K562 (cell line): ENCODE data around the gene VIM. TPM values are rescaled to one million over a fixed set of nuclear protein-coding genes. Genes with fewer than 3 reads are reported as not detected.

ENCODE experiments used
- ARID1B ChIP-seq: fragments of 450-650 bp; IDR thresholded peaks from 2 replicates; pipeline ENCODE4 v1.6.1; 2016; ENCODE audit warnings: antibody characterized with exemption, mild to moderate bottlenecking, inconsistent platforms
- BRF1 ChIP-seq: IDR thresholded peaks from 3 replicates; pipeline ENCODE4 v1.6.1; 2011; ENCODE audit warnings: borderline replicate concordance, mild to moderate bottlenecking; ENCODE audit not compliant: insufficient read length; ENCODE audit errors: extremely low read depth
- HDAC8 ChIP-seq: fragments of 450-650 bp; IDR thresholded peaks from 2 replicates; pipeline ENCODE4 v1.6.1; 2016; ENCODE audit warnings: mild to moderate bottlenecking, missing genetic modification characterization, moderate library complexity, missing compliant biosample characterization
- NCOA2 ChIP-seq, 2 experiments: fragments of 450-650 bp; IDR thresholded peaks; 2 replicates each; pipeline ENCODE4 v1.6.1; 2018; ENCODE audit warnings: mild to moderate bottlenecking in 2 of 2, moderate library complexity in 1 of 2; ENCODE audit not compliant: partially characterized antibody in 2 of 2
- NFE2 ChIP-seq: IDR thresholded peaks from 2 replicates; pipeline ENCODE4 v1.6.1; 2014; ENCODE audit warnings: antibody characterized with exemption, low read depth
- NR4A1 ChIP-seq, 2 experiments: fragments of 250-450 bp in 1 of 2; fragments of 450-650 bp in 1 of 2; sonication (Bioruptor Pico) in 1 of 2; IDR thresholded peaks; 2 replicates each; pipeline versions ENCODE4 v1.4.0 to v1.6.1; 2016 to 2020; ENCODE audit warnings: mild to moderate bottlenecking in 2 of 2, missing compliant biosample characterization in 1 of 2, missing genetic modification characterization in 1 of 2, moderate library complexity in 1 of 2
- POLR2B ChIP-seq: fragments of 450-650 bp; IDR thresholded peaks from 2 replicates; pipeline ENCODE4 v1.6.1; 2018; ENCODE audit warnings: low read depth; ENCODE audit not compliant: partially characterized antibody
- POLR3A ChIP-seq: IDR thresholded peaks from 2 replicates; pipeline ENCODE4 v1.6.1; 2011; ENCODE audit warnings: borderline replicate concordance, mild to moderate bottlenecking, moderate library complexity; ENCODE audit not compliant: insufficient read length, insufficient read depth; ENCODE audit errors: extremely low read depth
- PYGO2 ChIP-seq: fragments of 450-650 bp; IDR thresholded peaks from 2 replicates; pipeline ENCODE4 v1.6.1; 2016; ENCODE audit warnings: mild to moderate bottlenecking, missing genetic modification characterization, moderate library complexity, missing compliant biosample characterization
- SP2 ChIP-seq: IDR thresholded peaks from 2 replicates; pipeline ENCODE4 v1.6.1; 2011; ENCODE audit warnings: mild to moderate bottlenecking, low read depth, low read length, moderate library complexity; ENCODE audit not compliant: poor library complexity, severe bottlenecking; ENCODE audit errors: extremely low read depth
- ZNF146 ChIP-seq: IDR thresholded peaks from one replicate; pipeline ENCODE4 v1.6.1; 2018; ENCODE audit warnings: missing compliant biosample characterization; ENCODE audit not compliant: unreplicated experiment
- ZNF436 ChIP-seq: fragments of 250-450, 450-650 bp; sonication (Bioruptor Pico); formaldehyde crosslinking; IDR thresholded peaks from 2 replicates; pipeline ENCODE4 v1.7.0; 2020; ENCODE audit warnings: mild to moderate bottlenecking
- polyA plus RNA-seq, 8 experiments: library from polyadenylated mRNA; depleted of rRNA in 4 of 8; stranded (reverse) in 5 of 8; unstranded in 3 of 8; fragments of >200 nt; fragmentation: Nextera tagmentation in 2 of 8; fragmentation: Illumina TruSeq in 1 of 8; extraction: Ambion mirVana in 2 of 8; extraction: Trizol in 1 of 8; gene quantifications; 2 replicates each; pipeline versions ENCODE4 v1.2.1 to v1.2.3, GENCODE V29; 2011 to 2014; ENCODE audit warnings: inconsistent platforms in 1 of 8, missing spikeins in 1 of 8
- total RNA-seq, 7 experiments: library from RNA; depleted of rRNA in 6 of 7; stranded (reverse); fragments of >200 nt in 6 of 7; fragmentation: Illumina TruSeq in 2 of 7; extraction: Trizol in 2 of 7; gene quantifications; 2 replicates each; pipeline versions ENCODE4 v1.2.1 to v1.2.3, GENCODE V29; 2011 to 2021; ENCODE audit warnings: low replicate concordance in 1 of 7
- TF ChIP-seq, protein P1 (sequence below): sonication (generic); formaldehyde crosslinking; IDR thresholded peaks from 2 replicates; pipeline ENCODE4 v1.9.0; 2022; ENCODE audit warnings: mild to moderate bottlenecking, missing genetic modification reagents
- TF ChIP-seq, protein P2 (sequence below): fragments of 450-650 bp; IDR thresholded peaks from 2 replicates; pipeline ENCODE4 v1.6.1; 2016; ENCODE audit warnings: mild to moderate bottlenecking
- TF ChIP-seq, protein P3 (sequence below): fragments of 450-650 bp; conservative IDR thresholded peaks from 2 replicates; pipeline ENCODE4 v1.6.1; 2016; ENCODE audit warnings: missing genetic modification characterization, low read depth, mild to moderate bottlenecking, missing compliant biosample characterization, moderate library complexity
- TF ChIP-seq, protein P4 (sequence below): sonication (generic); formaldehyde crosslinking; IDR thresholded peaks from 2 replicates; pipeline ENCODE4 v1.8.0; 2022; ENCODE audit warnings: missing genetic modification reagents, mild to moderate bottlenecking, moderate library complexity, borderline replicate concordance
- TF ChIP-seq, protein P5 (sequence below): fragments of 150-350 bp; IDR thresholded peaks from 2 replicates; pipeline ENCODE4 v1.6.1; 2014; ENCODE audit warnings: low read depth, mild to moderate bottlenecking, low read length, borderline replicate concordance

The VIM gene
- total and polyA plus RNA-seq, 9 of the 15 experiments (the other 6 are each of a cell fraction or from before 2014, with no cell fraction given), result 86.0 to 621 (median 383) TPM

DNA sequence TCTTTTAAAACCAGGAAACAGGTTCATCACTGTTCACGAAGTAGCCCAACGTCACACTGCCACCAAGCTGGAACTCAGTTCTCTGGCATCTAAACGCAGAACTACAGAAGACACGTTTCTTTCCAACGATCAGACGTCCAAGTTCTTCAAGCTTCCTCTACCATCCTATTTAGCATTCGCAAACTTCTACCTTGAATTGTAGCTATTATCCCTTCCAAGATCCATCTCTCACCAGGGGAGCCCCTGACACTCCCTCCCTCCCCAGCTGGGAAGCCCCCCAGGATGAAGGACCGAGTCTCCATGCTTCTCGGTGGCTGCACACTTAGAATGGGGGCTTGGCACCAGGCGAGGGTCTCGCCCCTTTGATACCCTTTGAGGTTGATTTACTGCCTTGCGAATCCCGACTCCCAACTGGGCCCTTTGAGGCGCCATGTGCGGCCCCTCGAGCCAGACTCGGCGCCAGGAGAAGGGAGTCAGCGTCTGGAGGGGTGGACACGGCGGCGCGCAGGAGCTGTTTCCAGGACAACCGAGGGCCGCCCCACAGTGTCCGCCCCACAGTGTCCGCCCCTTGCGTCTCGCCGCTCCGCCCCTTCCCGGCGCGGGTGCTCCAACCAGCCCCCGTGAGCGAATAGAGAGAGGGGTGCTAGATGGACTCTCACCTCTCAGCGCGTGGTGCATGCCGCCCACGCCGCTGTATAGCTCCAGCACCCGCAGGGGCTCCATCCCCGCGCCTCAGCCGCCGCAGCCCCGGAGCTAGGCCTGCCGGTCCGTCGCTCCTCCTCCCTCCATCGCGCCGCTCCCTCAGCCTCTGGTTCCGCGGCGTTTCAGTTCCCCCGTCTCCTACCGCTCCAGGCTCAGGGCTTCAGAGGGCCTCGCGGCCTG lies 26.9 kb upstream of the VIM start, which contains the start of gene TRDMT1 (continued):
- no peak for TF ChIP-seq ZNF146 (CRISPR knock-in tag)
- TF ChIP-seq, protein P1, sequence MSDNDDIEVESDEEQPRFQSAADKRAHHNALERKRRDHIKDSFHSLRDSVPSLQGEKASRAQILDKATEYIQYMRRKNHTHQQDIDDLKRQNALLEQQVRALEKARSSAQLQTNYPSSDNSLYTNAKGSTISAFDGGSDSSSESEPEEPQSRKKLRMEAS (CRISPR knock-in tag), result peak; percentile 69
- no peak for TF ChIP-seq NFE2
- TF ChIP-seq, protein P2, sequence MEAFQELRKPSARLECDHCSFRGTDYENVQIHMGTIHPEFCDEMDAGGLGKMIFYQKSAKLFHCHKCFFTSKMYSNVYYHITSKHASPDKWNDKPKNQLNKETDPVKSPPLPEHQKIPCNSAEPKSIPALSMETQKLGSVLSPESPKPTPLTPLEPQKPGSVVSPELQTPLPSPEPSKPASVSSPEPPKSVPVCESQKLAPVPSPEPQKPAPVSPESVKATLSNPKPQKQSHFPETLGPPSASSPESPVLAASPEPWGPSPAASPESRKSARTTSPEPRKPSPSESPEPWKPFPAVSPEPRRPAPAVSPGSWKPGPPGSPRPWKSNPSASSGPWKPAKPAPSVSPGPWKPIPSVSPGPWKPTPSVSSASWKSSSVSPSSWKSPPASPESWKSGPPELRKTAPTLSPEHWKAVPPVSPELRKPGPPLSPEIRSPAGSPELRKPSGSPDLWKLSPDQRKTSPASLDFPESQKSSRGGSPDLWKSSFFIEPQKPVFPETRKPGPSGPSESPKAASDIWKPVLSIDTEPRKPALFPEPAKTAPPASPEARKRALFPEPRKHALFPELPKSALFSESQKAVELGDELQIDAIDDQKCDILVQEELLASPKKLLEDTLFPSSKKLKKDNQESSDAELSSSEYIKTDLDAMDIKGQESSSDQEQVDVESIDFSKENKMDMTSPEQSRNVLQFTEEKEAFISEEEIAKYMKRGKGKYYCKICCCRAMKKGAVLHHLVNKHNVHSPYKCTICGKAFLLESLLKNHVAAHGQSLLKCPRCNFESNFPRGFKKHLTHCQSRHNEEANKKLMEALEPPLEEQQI, result peak; percentile 97
- no peak; the same call in 1 of the 2 replicates for TF ChIP-seq ARID1B
- peak; percentile 75; the same call in 1 of the 2 replicates for TF ChIP-seq HDAC8
- TF ChIP-seq, protein P3, sequence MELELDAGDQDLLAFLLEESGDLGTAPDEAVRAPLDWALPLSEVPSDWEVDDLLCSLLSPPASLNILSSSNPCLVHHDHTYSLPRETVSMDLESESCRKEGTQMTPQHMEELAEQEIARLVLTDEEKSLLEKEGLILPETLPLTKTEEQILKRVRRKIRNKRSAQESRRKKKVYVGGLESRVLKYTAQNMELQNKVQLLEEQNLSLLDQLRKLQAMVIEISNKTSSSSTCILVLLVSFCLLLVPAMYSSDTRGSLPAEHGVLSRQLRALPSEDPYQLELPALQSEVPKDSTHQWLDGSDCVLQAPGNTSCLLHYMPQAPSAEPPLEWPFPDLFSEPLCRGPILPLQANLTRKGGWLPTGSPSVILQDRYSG (tag), result no peak
- TF ChIP-seq NCOA2 (IDR thresholded peaks at IDR 0.05; ENCODE audit: partially characterized antibody in 2 of 2), result no peak
- TF ChIP-seq PYGO2 (tag), result no peak
- TF ChIP-seq BRF1, result no peak
- TF ChIP-seq, protein P4, sequence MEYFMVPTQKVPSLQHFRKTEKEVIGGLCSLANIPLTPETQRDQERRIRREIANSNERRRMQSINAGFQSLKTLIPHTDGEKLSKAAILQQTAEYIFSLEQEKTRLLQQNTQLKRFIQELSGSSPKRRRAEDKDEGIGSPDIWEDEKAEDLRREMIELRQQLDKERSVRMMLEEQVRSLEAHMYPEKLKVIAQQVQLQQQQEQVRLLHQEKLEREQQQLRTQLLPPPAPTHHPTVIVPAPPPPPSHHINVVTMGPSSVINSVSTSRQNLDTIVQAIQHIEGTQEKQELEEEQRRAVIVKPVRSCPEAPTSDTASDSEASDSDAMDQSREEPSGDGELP, result peak; percentile 81
- TF ChIP-seq SP2, result peak; percentile 28
- no peak for TF ChIP-seq POLR3A
- no peak for TF ChIP-seq NR4A1 (CRISPR knock-in tag; IDR thresholded peaks at IDR 0.05)
- no peak; the same call in 1 of the 2 replicates for TF ChIP-seq NR4A1 (tag; IDR thresholded peaks at IDR 0.05)
- TF ChIP-seq, protein P5, sequence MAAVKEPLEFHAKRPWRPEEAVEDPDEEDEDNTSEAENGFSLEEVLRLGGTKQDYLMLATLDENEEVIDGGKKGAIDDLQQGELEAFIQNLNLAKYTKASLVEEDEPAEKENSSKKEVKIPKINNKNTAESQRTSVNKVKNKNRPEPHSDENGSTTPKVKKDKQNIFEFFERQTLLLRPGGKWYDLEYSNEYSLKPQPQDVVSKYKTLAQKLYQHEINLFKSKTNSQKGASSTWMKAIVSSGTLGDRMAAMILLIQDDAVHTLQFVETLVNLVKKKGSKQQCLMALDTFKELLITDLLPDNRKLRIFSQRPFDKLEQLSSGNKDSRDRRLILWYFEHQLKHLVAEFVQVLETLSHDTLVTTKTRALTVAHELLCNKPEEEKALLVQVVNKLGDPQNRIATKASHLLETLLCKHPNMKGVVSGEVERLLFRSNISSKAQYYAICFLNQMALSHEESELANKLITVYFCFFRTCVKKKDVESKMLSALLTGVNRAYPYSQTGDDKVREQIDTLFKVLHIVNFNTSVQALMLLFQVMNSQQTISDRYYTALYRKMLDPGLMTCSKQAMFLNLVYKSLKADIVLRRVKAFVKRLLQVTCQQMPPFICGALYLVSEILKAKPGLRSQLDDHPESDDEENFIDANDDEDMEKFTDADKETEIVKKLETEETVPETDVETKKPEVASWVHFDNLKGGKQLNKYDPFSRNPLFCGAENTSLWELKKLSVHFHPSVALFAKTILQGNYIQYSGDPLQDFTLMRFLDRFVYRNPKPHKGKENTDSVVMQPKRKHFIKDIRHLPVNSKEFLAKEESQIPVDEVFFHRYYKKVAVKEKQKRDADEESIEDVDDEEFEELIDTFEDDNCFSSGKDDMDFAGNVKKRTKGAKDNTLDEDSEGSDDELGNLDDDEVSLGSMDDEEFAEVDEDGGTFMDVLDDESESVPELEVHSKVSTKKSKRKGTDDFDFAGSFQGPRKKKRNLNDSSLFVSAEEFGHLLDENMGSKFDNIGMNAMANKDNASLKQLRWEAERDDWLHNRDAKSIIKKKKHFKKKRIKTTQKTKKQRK, result no peak
- TF ChIP-seq ZNF436, result no peak
- TF ChIP-seq POLR2B, result peak; percentile 42
